Kidney (tissue), 14 donors: Measurements from ENCODE around the gene TMTC1. TPM values are rescaled to one million over a fixed set of nuclear protein-coding genes. Genes with fewer than 3 reads are reported as not detected.

Experiments
- DNase-seq, 5 donors: peaks; one replicate each; pipeline ENCODE4 v3.0.0-alpha.2; 2013 to 2020
- FAIRE-seq: peaks from 2 replicates; lab custom pipeline; 2012; peaks lifted over from hg19 to GRCh38; lab: Jason Lieb, UNC
- H3K27ac ChIP-seq, 2 donors: one replicate each; pipeline ENCODE4 v1.7.0; 2013; ENCODE audit warnings: low read depth in 2 of 2, low read length in 2 of 2, inconsistent platforms in 1 of 2
- H3K27me3 ChIP-seq: one replicate; pipeline ENCODE4 v1.7.1; 2013; ENCODE audit warnings: low read length, inconsistent platforms; ENCODE audit not compliant: control insufficient read depth, insufficient read depth
- H3K36me3 ChIP-seq, 3 donors: one replicate each; pipeline versions ENCODE4 v1.7.0 to v1.7.1; 2013; ENCODE audit warnings: low read length in 3 of 3, control low read depth in 1 of 3, inconsistent platforms in 1 of 3; ENCODE audit not compliant: insufficient read depth in 3 of 3, control insufficient read depth in 2 of 3
- H3K4me1 ChIP-seq, 3 donors: one replicate each; pipeline versions ENCODE4 v1.7.0 to v1.7.1; 2013; ENCODE audit warnings: low read length in 3 of 3, inconsistent platforms in 1 of 3, low read depth in 1 of 3; ENCODE audit not compliant: control insufficient read depth in 2 of 3, insufficient read depth in 2 of 3
- H3K4me3 ChIP-seq, 3 donors: one replicate each; pipeline versions ENCODE4 v1.7.0 to v1.8.1; 2013; ENCODE audit warnings: low read length in 3 of 3, control low read depth in 1 of 3, inconsistent platforms in 1 of 3
- H3K9ac ChIP-seq, 3 donors: one replicate each; pipeline versions ENCODE4 v1.7.0 to v1.7.1; 2013; ENCODE audit warnings: low read length in 3 of 3, control low read depth in 1 of 3, inconsistent platforms in 1 of 3
- H3K9me3 ChIP-seq, 3 donors: one replicate each; pipeline versions ENCODE4 v1.7.0 to v1.7.1; 2013; ENCODE audit warnings: low read length in 3 of 3, control low read depth in 1 of 3, inconsistent platforms in 1 of 3; ENCODE audit not compliant: control insufficient read depth in 2 of 3, insufficient read depth in 1 of 3
- CTCF ChIP-seq: IDR thresholded peaks from 3 replicates; pipeline ENCODE4 v1.5.1; 2012; ENCODE audit warnings: mild to moderate bottlenecking, moderate library complexity, borderline replicate concordance; ENCODE audit not compliant: insufficient read depth; ENCODE audit errors: extremely low read depth
- intact Hi-C: fragments of 100-400 bp; cut with DNase I; formaldehyde crosslinking; loops from one replicate; pipeline ENCODE4 v1.11.1; 2022
- polyA plus RNA-seq: library from polyadenylated mRNA; stranded (reverse); fragments of 350-450 nt; fragmentation: Illumina TruSeq; extraction: RNeasy Lipid Tissue Mini Kit (QIAGEN cat#74804); gene quantifications from one replicate; pipeline ENCODE4 v1.2.3, GENCODE V29; 2014; ENCODE audit warnings: low read depth, low replicate concordance; ENCODE audit not compliant: insufficient read depth
- total RNA-seq: library from RNA; stranded (reverse); fragmentation: NEBNext Ultra II Directional; extraction: Animal tissue kit (Norgen Biotek cat#: 25700); gene quantifications from one replicate; pipeline ENCODE4 v1.2.1, GENCODE V29; 2021
- donor health status: control.
- donor health status: control.
- donor health status: control.
- donor health status: control.
- donor health status: control.
- donor health status: DM: yes; HTN: yes; CAD: no.
- donor health status: Normal renal cell carcinoma (clear cell type).

The TMTC1 gene
- total and polyA plus RNA-seq, 2 donors from 2014 or later, result 10.9 to 58.8 TPM

- Histone ChIP-seq H3K27me3 (no peaks in the 10 kb centered on the region), H3K9me3 (no peaks in the 10 kb centered on the region), H3K4me1 (no peaks in the 10 kb centered on the region), H3K4me3 (no peak overlapping the region), H3K27ac (no peak overlapping the region), H3K36me3 (no peaks in the 10 kb centered on the region), H3K9ac (no peak overlapping the region)
- intact Hi-C loops, result no loop called here
- no peak for TF ChIP-seq CTCF
- FAIRE-seq (no peak), DNase-seq (peak in 2 of 5 donors; percentile 43 to 79)
These were observed 161.5 kb downstream of the TMTC1 start for GRCh38 chr12:29622251-29622650.

GRCh38 chr12:29620030-29620429 is 163.7 kb downstream of the TMTC1 start:
- Histone ChIP-seq H3K4me1 (no peaks in the 10 kb centered on the region), H3K9ac (no peak overlapping the region), H3K27me3 (no peaks in the 10 kb centered on the region), H3K4me3 (no peak overlapping the region), H3K27ac (no peak overlapping the region), H3K36me3 (no peaks in the 10 kb centered on the region), H3K9me3 (no peaks in the 10 kb centered on the region)
- FAIRE-seq (no peak), DNase-seq (no peak)
- intact Hi-C loops, result no loop called here
- TF ChIP-seq CTCF, result no peak

- TF ChIP-seq CTCF, result no peak
- no peak overlapping the region for H3K27ac ChIP-seq
- H3K4me1 ChIP-seq, result no peaks in the 10 kb centered on the region
- intact Hi-C loops, result no loop called here
- FAIRE-seq, result no peak
- no peaks in the 10 kb centered on the region for H3K27me3 ChIP-seq
- no peak overlapping the region for H3K9ac ChIP-seq
- H3K4me3 ChIP-seq, result no peak overlapping the region
- H3K9me3 ChIP-seq, result no peaks in the 10 kb centered on the region
- no peak for DNase-seq
- H3K36me3 ChIP-seq, result peaks cover 0 to 2% (median 0%) of the 10 kb centered on the region in 3 donors
These were observed 166.3 kb downstream of the TMTC1 start for GRCh38 chr12:29617407-29617803.

- Histone ChIP-seq H3K4me1 (no peaks in the 10 kb centered on the region), H3K9ac (no peak overlapping the region), H3K4me3 (no peak overlapping the region), H3K27me3 (no peaks in the 10 kb centered on the region), H3K27ac (no peak overlapping the region), H3K9me3 (no peaks in the 10 kb centered on the region), H3K36me3 (peaks cover 0 to 2% (median 0%) of the 10 kb centered on the region in 3 donors)
- intact Hi-C loops, result no loop called here
- TF ChIP-seq CTCF, result no peak
- FAIRE-seq (no peak), DNase-seq (no peak)
These were observed 166.9 kb downstream of the TMTC1 start for GRCh38 chr12:29616664-29617406.
